HEK293 (cell line): ENCODE measurements around the gene WDR89.
A peak's percentile ranks its signal among the peaks of the same experiment; 100 is the strongest.

Experiments used
- AEBP2 ChIP-seq: fragments of 450-650 bp; formaldehyde crosslinking; IDR thresholded peaks from 2 replicates; pipeline ENCODE4 v1.5.1; 2016; ENCODE audit warnings: missing biosample characterization, missing genetic modification characterization, borderline replicate concordance
- BCL11B ChIP-seq: fragments of 450-650 bp; formaldehyde crosslinking; IDR thresholded peaks from 2 replicates; pipeline ENCODE4 v1.5.1; 2016; ENCODE audit warnings: low read depth, missing biosample characterization, missing genetic modification characterization
- GFI1B ChIP-seq: fragments of 450-650 bp; formaldehyde crosslinking; IDR thresholded peaks from 2 replicates; pipeline ENCODE4 v1.5.1; 2016; ENCODE audit warnings: missing biosample characterization, missing genetic modification characterization
- HOXD13 ChIP-seq: sonication (generic); formaldehyde crosslinking; IDR thresholded peaks from 2 replicates; pipeline ENCODE4 v1.8.0; 2022; ENCODE audit warnings: missing genetic modification reagents, borderline replicate concordance
- KLF17 ChIP-seq: fragments of 450-650 bp; formaldehyde crosslinking; IDR thresholded peaks from 2 replicates; pipeline ENCODE4 v1.5.1; 2016; ENCODE audit warnings: missing biosample characterization, missing genetic modification characterization
- OVOL3 ChIP-seq: fragments of 450-650 bp; formaldehyde crosslinking; IDR thresholded peaks from 2 replicates; pipeline ENCODE4 v1.5.1; 2016; ENCODE audit warnings: missing biosample characterization, missing genetic modification characterization
- PRDM4 ChIP-seq: fragments of 450-650 bp; formaldehyde crosslinking; IDR thresholded peaks from 2 replicates; pipeline ENCODE4 v1.5.1; 2017; ENCODE audit warnings: missing biosample characterization, missing genetic modification characterization
- PRDM6 ChIP-seq: fragments of 450-650 bp; formaldehyde crosslinking; IDR thresholded peaks from 2 replicates; pipeline ENCODE4 v1.5.1; 2017; ENCODE audit warnings: missing biosample characterization, missing genetic modification characterization
- ZBTB11 ChIP-seq: fragments of 450-650 bp; formaldehyde crosslinking; conservative IDR thresholded peaks from 2 replicates; pipeline ENCODE4 v1.5.1; 2016; ENCODE audit warnings: low read depth, missing biosample characterization, missing genetic modification characterization
- ZNF114 ChIP-seq: fragments of 450-650 bp; formaldehyde crosslinking; IDR thresholded peaks from 2 replicates; pipeline ENCODE4 v1.5.0; 2017; ENCODE audit warnings: missing biosample characterization, missing genetic modification characterization
- ZNF148 ChIP-seq: fragments of 450-650 bp; formaldehyde crosslinking; IDR thresholded peaks from 2 replicates; pipeline ENCODE4 v1.5.0; 2017; ENCODE audit warnings: missing biosample characterization, missing genetic modification characterization, borderline replicate concordance
- ZNF157 ChIP-seq: fragments of 450-650 bp; formaldehyde crosslinking; IDR thresholded peaks from 2 replicates; pipeline ENCODE4 v1.5.1; 2016; ENCODE audit warnings: missing biosample characterization, missing genetic modification characterization
- ZNF174 ChIP-seq: fragments of 450-650 bp; formaldehyde crosslinking; IDR thresholded peaks from 2 replicates; pipeline ENCODE4 v1.5.0; 2017; ENCODE audit warnings: missing biosample characterization, mild to moderate bottlenecking, missing genetic modification characterization
- ZNF19 ChIP-seq: fragments of 450-650 bp; formaldehyde crosslinking; IDR thresholded peaks from 2 replicates; pipeline ENCODE4; 2016; ENCODE audit warnings: missing biosample characterization, missing genetic modification characterization, low read depth
- ZNF26 ChIP-seq: fragments of 450-650 bp; formaldehyde crosslinking; IDR thresholded peaks from 2 replicates; pipeline ENCODE4 v1.5.1; 2016; ENCODE audit warnings: missing biosample characterization, missing genetic modification characterization
- ZNF292 ChIP-seq: fragments of 450-650 bp; formaldehyde crosslinking; IDR thresholded peaks from 2 replicates; pipeline ENCODE4 v1.5.1; 2016; ENCODE audit warnings: low read depth, missing biosample characterization, missing genetic modification characterization, borderline replicate concordance
- ZNF398 ChIP-seq: fragments of 450-650 bp; formaldehyde crosslinking; IDR thresholded peaks from 2 replicates; pipeline ENCODE4 v1.5.1; 2017; ENCODE audit warnings: missing biosample characterization, missing genetic modification characterization
- ZNF426 ChIP-seq: fragments of 450-650 bp; formaldehyde crosslinking; IDR thresholded peaks from 2 replicates; pipeline ENCODE4 v1.5.1; 2017; ENCODE audit warnings: missing biosample characterization, missing genetic modification characterization, mild to moderate bottlenecking, inconsistent platforms, moderate library complexity
- ZNF473 ChIP-seq: fragments of 450-650 bp; formaldehyde crosslinking; IDR thresholded peaks from 2 replicates; pipeline ENCODE4 v1.5.1; 2017; ENCODE audit warnings: missing biosample characterization, missing genetic modification characterization
- ZNF514 ChIP-seq: fragments of 450-650 bp; formaldehyde crosslinking; IDR thresholded peaks from 2 replicates; pipeline ENCODE4 v1.5.1; 2016; ENCODE audit warnings: missing biosample characterization, missing genetic modification characterization
- ZNF600 ChIP-seq: fragments of 450-650 bp; formaldehyde crosslinking; IDR thresholded peaks from 2 replicates; pipeline ENCODE4 v1.5.1; 2016; ENCODE audit warnings: missing biosample characterization, missing genetic modification characterization
- ZNF654 ChIP-seq: fragments of 450-650 bp; formaldehyde crosslinking; IDR thresholded peaks from 2 replicates; pipeline ENCODE4 v1.5.1; 2016; ENCODE audit warnings: low read depth, missing biosample characterization, missing genetic modification characterization
- ZNF785 ChIP-seq: fragments of 450-650 bp; formaldehyde crosslinking; IDR thresholded peaks from 2 replicates; pipeline ENCODE4 v1.5.1; 2016; ENCODE audit warnings: missing biosample characterization, missing genetic modification characterization

Gene WDR89

GRCh38 chr14:63677891-63678379 lies 36.3 kb upstream of the WDR89 start (continued):
- TF ChIP-seq ZNF398 (tag by site-specific recombination) (peak; percentile 35), PRDM6 (tag by site-specific recombination) (peak; percentile 87), BCL11B (peak; percentile 71; the same call in 1 of the 2 replicates), HOXD13 (CRISPR knock-in tag) (peak; percentile 80), ZNF600 (peak; percentile 99), ZNF426 (no peak), ZNF174 (tag by site-specific recombination) (no peak), ZNF114 (tag by site-specific recombination) (no peak), ZNF148 (tag by site-specific recombination) (no peak), ZNF473 (tag by site-specific recombination) (no peak), KLF17 (tag by site-specific recombination) (no peak), ZNF785 (no peak), ZNF19 (tag by site-specific recombination) (peak; percentile 37; the same call in 1 of the 2 replicates), GFI1B (peak; percentile 62; the same call in 1 of the 2 replicates), ZBTB11 (tag by site-specific recombination) (no peak), ZNF157 (no peak), AEBP2 (no peak), ZNF514 (no peak), ZNF26 (tag by site-specific recombination) (no peak), PRDM4 (tag by site-specific recombination) (no peak), ZNF654 (tag by site-specific recombination) (no peak), OVOL3 (peak; percentile 47; the same call in 1 of the 2 replicates), ZNF292 (tag by site-specific recombination) (no peak)
